SU-DHL-6 (cell line): Measurements from ENCODE around the gene MBD3L3.
"Not testable (repeated sequence)": the region's sequence is repeated elsewhere in the genome, so short reads cannot be mapped to it uniquely, and the experiment has no call there.

ENCODE experiments used
- CTCF ChIP-seq: fragments of 200-600 bp; sonication (generic); IDR thresholded peaks from one replicate; pipeline ENCODE4 v1.5.1; 2017; ENCODE audit warnings: antibody characterized with exemption, mild to moderate bottlenecking, low read length, moderate library complexity; ENCODE audit not compliant: insufficient read depth, poor library complexity, severe bottlenecking
- EZH2phosphoT487 ChIP-seq: fragments of 200-600 bp; sonication (generic), shearing (Covaris generic); conservative IDR thresholded peaks from 2 replicates; pipeline ENCODE4 v1.6.1; 2018; ENCODE audit warnings: mild to moderate bottlenecking, antibody characterized with exemption, low read length, moderate library complexity, mixed read lengths

DNA sequence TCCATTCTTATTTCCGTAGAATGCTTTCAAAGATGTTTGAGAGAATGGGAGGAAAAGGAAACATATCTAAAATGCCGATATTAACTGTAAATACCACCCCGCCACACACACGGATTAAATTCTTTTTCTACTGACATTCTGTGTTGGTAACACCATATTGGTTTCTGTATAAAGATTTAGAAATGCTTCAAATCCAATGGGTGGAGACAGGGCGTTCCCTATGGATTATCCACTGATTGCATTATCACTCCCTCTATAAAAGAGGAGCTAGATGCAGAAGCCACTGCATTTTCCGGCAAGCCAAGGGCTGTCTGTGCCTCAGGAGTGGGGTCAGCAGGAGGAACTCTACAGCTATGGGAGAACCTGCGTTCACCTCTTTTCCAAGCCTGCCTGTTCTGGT, 9.5 kb downstream of the MBD3L3 start, which contains the start of gene MBD3L2:
- not testable (repeated sequence) for TF ChIP-seq CTCF, EZH2phosphoT487
